ENCODE data around the gene FGD3. TPM values are rescaled to one million over a fixed set of nuclear protein-coding genes. Genes with fewer than 3 reads are reported as not detected.

The FGD3 gene
- total RNA-seq, 1 experiment from 2014 or later: 1.8 TPM

GRCh38 chr9:93081081-93081529, 133.8 kb downstream of the FGD3 start:
- no peaks in the 10 kb centered on the region for H3K27me3 ChIP-seq (ENCODE audit: insufficient read depth, low read length)
- 0 out of 4 replicates have a peak, but pooled peaks cover 0 to 3% of the 10 kb centered on the region in 2 experiments for H3K4me1 Mint-ChIP-seq
- peak overlapping the region in 1 of 3 experiments; percentile 27; a peak in 1 of 7 replicates for H3K27ac Mint-ChIP-seq
- no peak overlapping the region for H2AK5ac ChIP-seq (ENCODE audit: insufficient read length, low read length)
- H2BK15ac ChIP-seq (ENCODE audit: low read depth, low read length): no peak overlapping the region
- no peaks in the 10 kb centered on the region for H3K4me1 ChIP-seq (ENCODE audit: insufficient read depth, low read length)
- H3K23me2 ChIP-seq (ENCODE audit: insufficient read length, low read depth, low read length, poor library complexity, severe bottlenecking): no peaks in the 10 kb centered on the region
- H3K56ac ChIP-seq (ENCODE audit: insufficient read length, low read depth, low read length): no peak overlapping the region
- TF ChIP-seq CTCF (conservative IDR thresholded peaks at IDR 0.05): no peak
- no peak overlapping the region for H2BK120ac ChIP-seq (ENCODE audit: low read depth, low read length, poor library complexity, severe bottlenecking)
- peaks cover 7 to 12% (median 8%) of the 10 kb centered on the region in 3 experiments for H3K36me3 Mint-ChIP-seq (ENCODE audit: insufficient read depth in 1 of 3, low read depth in 3 of 3)
- H3K79me1 ChIP-seq (ENCODE audit: insufficient read depth, low read depth, low read length, poor library complexity, severe bottlenecking): no peaks in the 10 kb centered on the region
- H2BK5ac ChIP-seq (ENCODE audit: insufficient read length, low read length): no peak overlapping the region
- H4K20me1 ChIP-seq (ENCODE audit: control insufficient read depth, insufficient read depth, insufficient read length): no peaks in the 10 kb centered on the region
- H3K9me3 ChIP-seq (ENCODE audit: control insufficient read depth, low read depth, low read length): no peaks in the 10 kb centered on the region
- DNase-seq: no peak
- no peak overlapping the region for H4K91ac ChIP-seq (ENCODE audit: insufficient read length, low read depth, low read length)
- H3K18ac ChIP-seq (ENCODE audit: insufficient read length, low read depth, low read length): no peak overlapping the region
- H2BK20ac ChIP-seq (ENCODE audit: low read depth, low read length, poor library complexity, severe bottlenecking): no peak overlapping the region
- no peak overlapping the region for H4K8ac ChIP-seq (replicated peaks; ENCODE audit: insufficient read length, low read depth, low read length)
- H3K4me3 Mint-ChIP-seq: no peak overlapping the region
- H3K27me3 Mint-ChIP-seq (ENCODE audit: low read depth): no peaks in the 10 kb centered on the region
- no peaks in the 10 kb centered on the region for H3K79me2 ChIP-seq (ENCODE audit: insufficient read depth, low read length)
- no peak overlapping the region for H3K9ac ChIP-seq (ENCODE audit: extremely low read depth, insufficient read length, low read length)
- no peak overlapping the region for H3K23ac ChIP-seq (ENCODE audit: insufficient read length, low read depth, low read length)
- H3T11ph ChIP-seq (ENCODE audit: low read length): no peak overlapping the region
- no peak overlapping the region; the same call in 1 of the 2 replicates for H3K14ac ChIP-seq (ENCODE audit: insufficient read depth, low read length)
- WGBS (ENCODE audit: extremely low coverage, insufficient read length, low lambda C conversion rate): no CpG with 5 or more reads among the region's 10 CpGs
- no peak overlapping the region for H4K5ac ChIP-seq (ENCODE audit: insufficient read length, low read depth, low read length)
- no peak overlapping the region for H3K27ac ChIP-seq (ENCODE audit: insufficient read length, low read depth, low read length)
- H2AFZ ChIP-seq (ENCODE audit: low read length): no peak overlapping the region
- peaks cover 5 to 6% of the 10 kb centered on the region in 2 experiments; a peak in 3 of 5 replicates for H3K9me3 Mint-ChIP-seq
- no peak overlapping the region for H3K4ac ChIP-seq (ENCODE audit: low read depth, low read length)
- H3K4me2 ChIP-seq (ENCODE audit: insufficient read depth, insufficient read length, low read length): no peak overlapping the region
- no peak overlapping the region for H2BK12ac ChIP-seq (ENCODE audit: insufficient read length, low read depth, low read length)
